Osteoblast (primary cell): ENCODE measurements around the gene DLL4. TPM values are rescaled to one million over a fixed set of nuclear protein-coding genes. Genes with fewer than 3 reads are reported as not detected.

ENCODE experiments used
- DNase-seq: peaks from one replicate; pipeline ENCODE4 v3.0.0; 2011; ENCODE audit warnings: low spot score, mixed read lengths; ENCODE audit not compliant: insufficient read length; ENCODE audit errors: missing footprints
- H2AFZ ChIP-seq: 2 replicates; pipeline ENCODE4 v1.6.0; 2011; ENCODE audit warnings: mild to moderate bottlenecking, low read length
- H3K27ac ChIP-seq: 2 replicates; pipeline ENCODE4 v1.5.1; 2011; ENCODE audit warnings: mild to moderate bottlenecking, low read depth, low read length, moderate library complexity
- H3K27me3 ChIP-seq: 2 replicates; pipeline ENCODE4 v1.6.0; 2012; ENCODE audit warnings: mild to moderate bottlenecking, control low read depth, inconsistent platforms, low read length, moderate library complexity; ENCODE audit not compliant: insufficient read depth
- H3K36me3 ChIP-seq: 2 replicates; pipeline ENCODE4 v1.5.1; 2011; ENCODE audit warnings: mild to moderate bottlenecking, low read length, control low read depth, moderate library complexity; ENCODE audit not compliant: insufficient read depth
- H3K4me1 ChIP-seq: 2 replicates; pipeline ENCODE4 v1.5.1; 2011; ENCODE audit warnings: mild to moderate bottlenecking, low read length, control low read depth, moderate library complexity; ENCODE audit not compliant: insufficient read depth
- H3K4me2 ChIP-seq: 2 replicates; pipeline ENCODE4 v1.6.0; 2011; ENCODE audit warnings: mild to moderate bottlenecking, low read length; ENCODE audit not compliant: insufficient read depth
- H3K4me3 ChIP-seq: fragments of 200-600 bp; sonication (generic); 3 replicates; pipeline ENCODE4 v1.5.1; 2012; ENCODE audit warnings: mild to moderate bottlenecking, low read length, inconsistent platforms; ENCODE audit not compliant: insufficient read depth
- H3K79me2 ChIP-seq: 2 replicates; pipeline ENCODE4 v1.6.0; 2012; ENCODE audit warnings: mild to moderate bottlenecking, low read length, control low read depth, inconsistent platforms; ENCODE audit not compliant: insufficient read depth
- H3K9me3 ChIP-seq: 2 replicates; pipeline ENCODE4 v1.5.1; 2011; ENCODE audit warnings: low read depth, low read length, control low read depth
- H4K20me1 ChIP-seq: 2 replicates; pipeline ENCODE4 v1.6.0; 2012; ENCODE audit warnings: mild to moderate bottlenecking, low read length, control low read depth; ENCODE audit not compliant: insufficient read depth
- CTCF ChIP-seq: IDR thresholded peaks from 2 replicates; pipeline ENCODE4 v1.5.1; 2011; ENCODE audit warnings: mild to moderate bottlenecking, low read depth, low read length, moderate library complexity; ENCODE audit errors: extremely low read depth
- total RNA-seq: library from RNA; depleted of rRNA; stranded (reverse); fragments of >200 nt; gene quantifications from 2 replicates; pipeline ENCODE4 v1.2.3, GENCODE V29; 2012

The DLL4 gene
- total RNA-seq, 1 donor: not detected

- no peak overlapping the region for H3K4me3 ChIP-seq
- H3K4me2 ChIP-seq: peak overlapping the region; percentile 32
- TF ChIP-seq CTCF: no peak
- H3K79me2 ChIP-seq: no peaks in the 10 kb centered on the region
- H3K4me1 ChIP-seq: peaks cover 16% of the 10 kb centered on the region
- peak; percentile 95 for DNase-seq
- H3K9me3 ChIP-seq: no peaks in the 10 kb centered on the region
- no peak overlapping the region for H2AFZ ChIP-seq
- no peaks in the 10 kb centered on the region for H4K20me1 ChIP-seq
- peaks cover 16% of the 10 kb centered on the region for H3K27me3 ChIP-seq
- no peaks in the 10 kb centered on the region for H3K36me3 ChIP-seq
- no peak overlapping the region for H3K27ac ChIP-seq
Observed at GRCh38 chr15:40936709-40937666, 7.8 kb downstream of the DLL4 start.

- Histone ChIP-seq H3K27ac (no peak overlapping the region), H3K4me1 (peaks cover 22% of the 10 kb centered on the region), H3K79me2 (no peaks in the 10 kb centered on the region), H3K9me3 (no peaks in the 10 kb centered on the region), H3K36me3 (no peaks in the 10 kb centered on the region), H3K4me3 (no peak overlapping the region), H3K27me3 (peaks cover 9% of the 10 kb centered on the region), H3K4me2 (peak overlapping the region; percentile 32), H2AFZ (no peak overlapping the region), H4K20me1 (no peaks in the 10 kb centered on the region)
- TF ChIP-seq CTCF: peak; percentile 33
- peak; percentile 95 for DNase-seq
Observed at GRCh38 chr15:40937762-40938535, 8.8 kb downstream of the DLL4 start.

DNA sequence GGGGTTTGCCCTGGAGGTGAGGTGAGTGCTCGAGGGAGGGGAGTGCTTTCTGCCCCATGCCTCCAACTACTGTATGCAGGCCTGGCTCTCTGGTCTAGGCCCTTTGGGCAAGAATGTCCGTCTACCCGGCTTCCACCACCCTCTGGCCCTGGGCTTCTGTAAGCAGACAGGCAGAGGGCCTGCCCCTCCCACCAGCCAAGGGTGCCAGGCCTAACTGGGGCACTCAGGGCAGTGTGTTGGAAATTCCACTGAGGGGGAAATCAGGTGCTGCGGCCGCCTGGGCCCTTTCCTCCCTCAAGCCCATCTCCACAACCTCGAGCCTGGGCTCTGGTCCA lies 9.4 kb downstream of the DLL4 start:
- TF ChIP-seq CTCF: no peak
- no peaks in the 10 kb centered on the region for H3K9me3 ChIP-seq
- H3K79me2 ChIP-seq: no peaks in the 10 kb centered on the region
- H4K20me1 ChIP-seq: no peaks in the 10 kb centered on the region
- no peaks in the 10 kb centered on the region for H3K36me3 ChIP-seq
- no peak overlapping the region for H3K27ac ChIP-seq
- DNase-seq: no peak
- no peak overlapping the region for H3K4me3 ChIP-seq
- H3K27me3 ChIP-seq: peaks cover 5% of the 10 kb centered on the region
- peaks cover 22% of the 10 kb centered on the region for H3K4me1 ChIP-seq
- no peak overlapping the region for H3K4me2 ChIP-seq
- no peak overlapping the region for H2AFZ ChIP-seq

- peak; percentile 79 for DNase-seq
- Histone ChIP-seq H3K4me2 (no peak overlapping the region), H3K36me3 (no peaks in the 10 kb centered on the region), H3K4me3 (no peak overlapping the region), H2AFZ (peak overlapping the region; percentile 66), H3K79me2 (no peaks in the 10 kb centered on the region), H3K27me3 (no peaks in the 10 kb centered on the region), H3K9me3 (no peaks in the 10 kb centered on the region), H4K20me1 (no peaks in the 10 kb centered on the region), H3K27ac (no peak overlapping the region), H3K4me1 (peaks cover 22% of the 10 kb centered on the region)
- TF ChIP-seq CTCF: no peak
Observed at GRCh38 chr15:40940296-40940801, 11.2 kb downstream of the DLL4 start.
